ENCODE results near the gene ST13. TPM values are rescaled to one million over a fixed set of nuclear protein-coding genes. Genes with fewer than 3 reads are reported as not detected.

Gene ST13
- total and polyA plus RNA-seq, 9 of the 15 experiments (the other 6 are each of a cell fraction or from before 2014, with no cell fraction given) = 53.6 to 311 (median 195) TPM

DNA sequence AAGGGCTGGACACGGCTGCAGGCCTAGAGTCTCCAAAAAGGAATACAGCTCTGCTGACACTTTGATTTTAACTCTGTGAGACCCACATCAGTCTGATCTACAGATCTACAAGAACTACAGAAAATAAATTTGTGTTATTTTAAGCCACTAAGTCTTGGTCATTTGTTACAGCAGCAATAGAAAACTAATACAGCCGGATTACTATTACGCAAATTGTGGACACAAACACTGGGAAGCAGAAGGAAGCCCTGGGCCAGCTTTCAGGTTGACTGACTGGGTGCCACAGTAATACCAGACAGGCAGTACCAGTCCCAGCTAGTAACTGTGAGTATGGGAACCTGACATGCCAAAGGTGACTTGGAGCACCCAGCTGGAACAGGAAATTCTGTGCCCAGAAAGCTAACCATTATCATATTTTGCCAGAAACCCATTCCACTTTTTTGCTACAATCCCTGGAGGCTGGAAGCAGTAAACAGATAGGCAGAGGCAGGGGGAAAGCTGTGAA, 50.7 kb downstream of the ST13 start:
- no TSS peak for BruUV-seq (replicated peaks)
- WGBS (ENCODE audit: insufficient coverage, low coverage, missing lambda C conversion rate) = 94% methylated on average over 3 of the region's 3 CpGs
- TF ChIP-seq ZNF12 (CRISPR knock-in tag; IDR thresholded peaks at IDR 0.05) = peak; percentile 79
- no peak for TF ChIP-seq GATAD2B (IDR thresholded peaks at IDR 0.05; ENCODE audit: borderline replicate concordance)
- peaks cover 60% of the 10 kb centered on the region; the same call in 2 of the 3 replicates for H3K36me3 ChIP-seq (ENCODE audit: control insufficient read depth, insufficient read depth, low read length)
- 0 out of 2 replicates have a peak, but pooled peaks cover 4% of the 10 kb centered on the region for H4K20me1 ChIP-seq (replicated peaks; ENCODE audit: control insufficient read depth, insufficient read depth, low read length)
- intact Hi-C loops (cut with micrococcal nuclease) = no loop called here
- CTCF ChIA-PET (ENCODE audit: low intra/inter-chr PET ratio) = no interaction called here
- no peak overlapping the region for H3K27ac ChIP-seq (ENCODE audit: extremely low read depth, low read depth, low read length)
- H3K9ac ChIP-seq (ENCODE audit: insufficient read depth in 1 of 2, low read depth in 2 of 2, low read length in 2 of 2) = no peak overlapping the region
- H3K4me2 ChIP-seq (ENCODE audit: insufficient read depth, low read length) = no peak overlapping the region
- no peaks in the 10 kb centered on the region for H3K9me1 ChIP-seq (ENCODE audit: control insufficient read depth, insufficient read depth, low read length)
- in situ Hi-C loops (cut with MboI) = no loop called here
- H3K79me2 ChIP-seq (ENCODE audit: control insufficient read depth, insufficient read depth, low read length) = peaks cover 84% of the 10 kb centered on the region
- no peak overlapping the region for H3K4me3 ChIP-seq
- H2AFZ ChIP-seq (ENCODE audit: low read depth, low read length) = no peak overlapping the region
- ATAC-seq = no peak
- POLR2A ChIA-PET = interaction anchor here (0.6 to 1.3 kb wide), 2 partner anchors 11 to 131 kb away, joined by 3 to 4 read pairs; no protein-coding TSS in a partner anchor
- peak; percentile 11 for FAIRE-seq
- no peaks in the 10 kb centered on the region for H3K9me3 ChIP-seq (replicated peaks; ENCODE audit: control insufficient read depth, insufficient read depth, low read depth, low read length)
- no peaks in the 10 kb centered on the region for H3K27me3 ChIP-seq (ENCODE audit: control insufficient read depth in 2 of 2, insufficient read depth in 2 of 2, low read length in 2 of 2)
- DNase-seq (ENCODE audit: extremely low read depth in 1 of 4, low spot score in 3 of 4) = no peak
- peaks cover 0 to 2% of the 10 kb centered on the region in 2 experiments; a peak in 2 of 5 replicates for H3K4me1 ChIP-seq (replicated peaks in 1 of 2; ENCODE audit: control insufficient read depth in 2 of 2, insufficient read depth in 2 of 2, low read length in 2 of 2)

DNA sequence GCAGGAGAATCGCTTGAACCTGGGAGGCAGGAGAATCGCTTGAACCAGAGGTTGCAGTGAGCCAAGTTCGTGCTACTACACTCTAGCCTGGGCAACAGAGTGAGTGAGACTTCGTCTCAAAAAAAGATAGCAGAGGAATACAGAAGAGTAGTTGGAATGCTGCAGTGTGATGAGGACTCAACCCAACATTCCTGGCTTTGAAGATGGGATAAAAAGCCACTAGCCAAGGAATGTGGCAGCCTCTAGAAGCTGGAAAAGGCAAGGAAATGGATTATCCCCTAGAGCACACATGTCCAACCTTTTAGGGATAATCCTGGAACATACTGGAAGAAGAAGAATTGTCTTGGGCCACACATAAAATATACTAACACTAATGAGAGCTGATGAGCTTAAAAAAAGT, 51.2 kb downstream of the ST13 start:
- H3K79me2 ChIP-seq (ENCODE audit: control insufficient read depth, insufficient read depth, low read length) = peaks cover 85% of the 10 kb centered on the region
- CTCF ChIA-PET (ENCODE audit: low intra/inter-chr PET ratio) = no interaction called here
- DNase-seq (ENCODE audit: extremely low read depth in 1 of 4, low spot score in 3 of 4) (no peak), FAIRE-seq (no peak), ATAC-seq (no peak)
- no peaks in the 10 kb centered on the region for H3K27me3 ChIP-seq (ENCODE audit: control insufficient read depth in 2 of 2, insufficient read depth in 2 of 2, low read length in 2 of 2)
- no peak for TF ChIP-seq GABPA (tag; conservative IDR thresholded peaks at IDR 0.05; ENCODE audit: low read depth)
- TF ChIP-seq ILF3 (IDR thresholded peaks at IDR 0.05; ENCODE audit: borderline replicate concordance) = no peak
- H3K4me2 ChIP-seq (ENCODE audit: insufficient read depth, low read length) = no peak overlapping the region
- 83% methylated on average over 4 of the region's 4 CpGs for WGBS (ENCODE audit: insufficient coverage, low coverage, missing lambda C conversion rate)
- in situ Hi-C loops (cut with MboI) = no loop called here
- no peak overlapping the region for H3K4me3 ChIP-seq
- H3K9ac ChIP-seq (ENCODE audit: insufficient read depth in 1 of 2, low read depth in 2 of 2, low read length in 2 of 2) = no peak overlapping the region
- POLR2A ChIA-PET = interaction anchor here (1.3 kb wide), 1 partner anchor 12 kb away, joined by 4 read pairs; no protein-coding TSS in a partner anchor
- H3K36me3 ChIP-seq (ENCODE audit: control insufficient read depth, insufficient read depth, low read length) = peaks cover 60% of the 10 kb centered on the region; the same call in 2 of the 3 replicates
- intact Hi-C loops (cut with micrococcal nuclease) = no loop called here
- H3K9me3 ChIP-seq (replicated peaks; ENCODE audit: control insufficient read depth, insufficient read depth, low read depth, low read length) = no peaks in the 10 kb centered on the region
- peaks cover 0 to 2% of the 10 kb centered on the region in 2 experiments; a peak in 2 of 5 replicates for H3K4me1 ChIP-seq (replicated peaks in 1 of 2; ENCODE audit: control insufficient read depth in 2 of 2, insufficient read depth in 2 of 2, low read length in 2 of 2)
- no peaks in the 10 kb centered on the region for H3K9me1 ChIP-seq (ENCODE audit: control insufficient read depth, insufficient read depth, low read length)
- H2AFZ ChIP-seq (ENCODE audit: low read depth, low read length) = no peak overlapping the region
- H4K20me1 ChIP-seq (replicated peaks; ENCODE audit: control insufficient read depth, insufficient read depth, low read length) = 0 out of 2 replicates have a peak, but pooled peaks cover 4% of the 10 kb centered on the region
- BruUV-seq (replicated peaks) = no TSS peak
- H3K27ac ChIP-seq (ENCODE audit: extremely low read depth, low read depth, low read length) = no peak overlapping the region

Data from K562 (cell line).